Neuron (in vitro differentiated cells): Measurements from ENCODE around the gene ATXN7L1.
A peak's percentile ranks its signal among the peaks of the same experiment; 100 is the strongest.

ENCODE experiments used
- H2AFZ ChIP-seq: one replicate; pipeline ENCODE4 v1.6.1; 2013; ENCODE audit warnings: low read depth, mild to moderate bottlenecking, inconsistent platforms, low read length, moderate library complexity
- H3K27me3 ChIP-seq: one replicate; pipeline ENCODE4 v1.6.1; 2013; ENCODE audit warnings: low read length; ENCODE audit not compliant: insufficient read depth
- H3K36me3 ChIP-seq: one replicate; pipeline ENCODE4 v1.6.1; 2013; ENCODE audit warnings: low read length; ENCODE audit not compliant: insufficient read depth
- H3K4me1 ChIP-seq: one replicate; pipeline ENCODE4 v1.6.1; 2013; ENCODE audit warnings: low read length; ENCODE audit not compliant: insufficient read depth
- H3K4me3 ChIP-seq: 2 replicates; pipeline ENCODE4 v1.5.1; 2013; ENCODE audit warnings: mild to moderate bottlenecking, low read length, moderate library complexity
- H3K9me3 ChIP-seq: one replicate; pipeline ENCODE4 v1.6.1; 2013; ENCODE audit warnings: low read length

Gene ATXN7L1

DNA sequence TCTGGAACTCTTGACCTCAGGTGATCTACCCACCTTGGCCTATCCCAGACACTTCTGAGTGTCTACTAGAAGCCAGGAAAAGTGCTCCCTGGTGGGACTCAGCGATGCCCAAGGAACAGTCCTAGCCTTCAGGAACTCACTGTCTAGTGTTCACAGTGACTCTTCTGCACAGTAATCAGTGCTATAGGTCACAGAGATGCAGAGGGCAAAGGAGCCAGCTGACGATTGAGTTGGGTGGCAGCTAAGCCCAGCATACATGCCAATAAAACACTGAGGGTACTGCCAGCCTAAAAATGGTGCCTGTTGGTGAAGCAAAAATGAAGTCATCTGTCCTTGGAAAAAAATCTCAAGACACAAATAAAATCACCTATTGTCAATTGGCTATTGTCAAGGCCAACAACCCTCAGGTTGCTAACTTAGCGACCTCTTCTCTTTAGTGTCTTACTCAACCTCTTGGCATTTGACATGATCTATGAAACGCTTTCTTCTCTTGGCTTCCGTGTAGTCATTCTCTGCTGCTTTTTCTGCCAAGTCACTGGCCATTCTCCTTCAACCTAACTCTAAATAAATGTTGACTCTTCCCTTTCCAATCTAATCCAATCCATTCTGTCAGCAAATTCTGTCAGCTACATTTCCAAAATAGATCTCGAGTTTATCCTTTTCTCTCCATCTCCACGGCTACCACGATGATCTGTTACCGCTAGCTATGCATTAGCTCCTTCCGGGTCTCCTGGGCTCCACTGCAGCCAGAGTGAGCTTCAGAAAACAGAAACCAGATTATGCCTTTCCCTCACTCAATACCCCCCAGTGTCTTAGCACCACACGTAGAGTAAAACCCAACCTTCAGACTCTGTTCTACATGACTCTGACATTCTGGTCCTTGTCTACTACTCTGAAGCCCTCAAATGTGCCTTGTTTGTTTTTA lies 99.2 kb downstream of the ATXN7L1 start:
- peaks cover under 1% of the 10 kb centered on the region for H3K36me3 ChIP-seq
- H2AFZ ChIP-seq = no peak overlapping the region
- no peaks in the 10 kb centered on the region for H3K27me3 ChIP-seq
- H3K4me1 ChIP-seq = peaks cover 50% of the 10 kb centered on the region
- no peak overlapping the region for H3K4me3 ChIP-seq
- no peaks in the 10 kb centered on the region for H3K9me3 ChIP-seq

DNA sequence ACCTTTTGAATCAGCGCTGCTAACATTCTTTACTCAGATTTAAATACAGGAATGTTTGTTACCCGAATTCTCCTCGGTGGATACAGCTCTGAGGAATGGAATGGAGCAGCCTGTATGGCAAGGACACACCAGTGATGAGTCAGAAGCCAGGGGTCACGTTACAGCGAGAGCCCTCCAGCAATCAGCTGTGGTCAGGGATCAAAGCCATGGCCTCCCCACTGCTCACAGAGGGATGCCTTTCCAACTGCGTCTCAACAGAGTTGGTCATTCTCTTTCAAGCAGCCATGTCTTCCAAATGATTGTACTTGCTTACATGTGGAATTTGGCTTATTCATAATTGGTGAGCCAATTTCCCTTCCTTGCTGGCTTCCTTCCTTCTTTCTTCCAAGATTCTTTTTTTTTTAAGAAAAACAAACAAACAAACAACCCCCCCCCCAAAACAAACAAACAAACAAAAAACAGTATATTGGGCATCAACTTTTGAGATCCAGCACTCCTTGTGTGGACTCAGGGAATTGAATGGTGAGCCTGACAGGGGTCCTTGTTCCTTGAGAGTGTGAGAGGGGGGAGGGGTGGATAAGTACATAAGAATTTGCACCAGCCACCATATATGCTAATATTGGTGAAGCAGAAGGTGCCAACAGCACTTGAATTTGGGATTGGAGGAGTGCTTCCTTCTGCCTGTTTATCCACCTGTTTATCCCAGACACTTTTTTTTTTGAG lies 100.2 kb downstream of the ATXN7L1 start:
- H3K27me3 ChIP-seq = no peaks in the 10 kb centered on the region
- H3K36me3 ChIP-seq = no peaks in the 10 kb centered on the region

DNA sequence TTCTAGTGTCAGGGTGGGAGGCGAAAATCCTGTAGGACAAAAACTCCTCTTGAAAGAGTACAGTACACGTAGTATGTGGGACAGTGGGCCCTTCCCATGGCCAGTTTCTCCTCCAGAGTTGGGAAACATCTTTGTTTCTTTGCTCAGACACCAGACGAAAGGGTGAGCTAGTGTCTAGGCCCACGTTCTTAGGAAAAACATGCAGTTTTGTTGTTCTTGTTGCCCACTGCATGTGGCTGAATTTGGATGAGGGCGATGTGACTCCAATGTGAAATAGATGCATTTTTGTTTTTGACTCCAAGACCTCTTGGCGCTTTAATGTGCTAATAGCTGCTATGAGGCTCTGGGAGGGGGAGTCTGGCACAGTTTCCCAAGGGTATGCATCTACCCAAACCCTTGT lies 100.8 kb downstream of the ATXN7L1 start:
- H3K4me1 ChIP-seq = peaks cover 50% of the 10 kb centered on the region
- no peak overlapping the region for H2AFZ ChIP-seq
- H3K36me3 ChIP-seq = no peaks in the 10 kb centered on the region
- no peaks in the 10 kb centered on the region for H3K9me3 ChIP-seq
- H3K27me3 ChIP-seq = no peaks in the 10 kb centered on the region
- H3K4me3 ChIP-seq = peak overlapping the region; percentile 9

More for the DNA sequence above, 100.2 kb downstream of the ATXN7L1 start:
- H3K4me3 ChIP-seq = peak overlapping the region; percentile 9
- peaks cover 50% of the 10 kb centered on the region for H3K4me1 ChIP-seq
- H3K9me3 ChIP-seq = no peaks in the 10 kb centered on the region
- H2AFZ ChIP-seq = no peak overlapping the region

GRCh38 chr7:105773030-105773460 lies 103.4 kb downstream of the ATXN7L1 start:
- H3K9me3 ChIP-seq = no peaks in the 10 kb centered on the region
- H2AFZ ChIP-seq = no peak overlapping the region
- peaks cover 53% of the 10 kb centered on the region for H3K4me1 ChIP-seq
- H3K27me3 ChIP-seq = no peaks in the 10 kb centered on the region
- no peak overlapping the region for H3K4me3 ChIP-seq
- no peaks in the 10 kb centered on the region for H3K36me3 ChIP-seq

DNA sequence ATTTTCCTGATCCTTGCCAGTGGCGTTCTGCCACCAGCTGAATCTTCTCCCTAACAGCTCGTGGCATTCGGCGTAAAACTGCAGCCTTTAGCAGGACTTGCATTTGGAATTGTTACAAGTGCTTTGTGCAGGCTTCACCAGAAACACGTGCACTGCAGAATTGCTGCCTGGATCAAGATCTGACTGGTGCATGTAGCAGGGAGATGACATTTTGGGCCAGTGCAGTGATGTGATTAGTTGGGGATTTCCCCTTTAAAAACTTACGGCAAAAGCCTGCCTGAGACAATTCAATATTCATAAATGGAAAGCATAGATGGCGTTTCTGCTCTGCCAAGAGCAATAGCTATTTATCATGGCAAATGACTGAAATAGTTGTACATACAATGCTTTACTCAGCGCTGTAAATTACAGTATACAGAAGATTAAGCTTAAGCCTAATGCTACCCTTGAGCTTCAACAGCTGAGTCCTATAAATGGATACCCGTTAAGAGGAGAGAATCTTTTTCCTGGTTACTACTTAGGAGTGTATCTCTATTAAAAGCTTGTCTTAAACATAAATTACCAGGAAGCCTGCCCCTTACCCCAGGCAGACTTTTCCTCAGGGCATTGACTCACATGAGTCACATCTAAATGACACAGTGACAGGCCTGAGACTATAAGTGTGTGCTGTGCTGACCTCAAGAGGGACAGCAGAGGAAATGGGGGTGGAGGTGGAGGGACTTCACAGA lies 106.3 kb downstream of the ATXN7L1 start:
- no peak overlapping the region for H3K4me3 ChIP-seq
- peaks cover 29% of the 10 kb centered on the region for H3K4me1 ChIP-seq
- H3K27me3 ChIP-seq = no peaks in the 10 kb centered on the region
- H3K36me3 ChIP-seq = no peaks in the 10 kb centered on the region
- no peak overlapping the region for H2AFZ ChIP-seq
- no peaks in the 10 kb centered on the region for H3K9me3 ChIP-seq

GRCh38 chr7:105768898-105769507 lies 107.4 kb downstream of the ATXN7L1 start:
- H3K4me3 ChIP-seq = no peak overlapping the region
- H2AFZ ChIP-seq = no peak overlapping the region
- peaks cover 21% of the 10 kb centered on the region for H3K4me1 ChIP-seq
- H3K27me3 ChIP-seq = no peaks in the 10 kb centered on the region
- H3K36me3 ChIP-seq = no peaks in the 10 kb centered on the region
- no peaks in the 10 kb centered on the region for H3K9me3 ChIP-seq

- Histone ChIP-seq H2AFZ (no peak overlapping the region), H3K9me3 (no peaks in the 10 kb centered on the region)
Measured at GRCh38 chr7:105768117-105768516, 108.3 kb downstream of the ATXN7L1 start.

GRCh38 chr7:105766421-105767073 lies 109.9 kb downstream of the ATXN7L1 start:
- no peak overlapping the region for H3K4me3 ChIP-seq
- H3K27me3 ChIP-seq = no peaks in the 10 kb centered on the region
- H3K4me1 ChIP-seq = peaks cover 3% of the 10 kb centered on the region
- no peak overlapping the region for H2AFZ ChIP-seq
- no peaks in the 10 kb centered on the region for H3K36me3 ChIP-seq
- no peaks in the 10 kb centered on the region for H3K9me3 ChIP-seq

More at GRCh38 chr7:105768117-105768516, 108.3 kb downstream of the ATXN7L1 start:
- Histone ChIP-seq H3K4me3 (no peak overlapping the region), H3K27me3 (no peaks in the 10 kb centered on the region), H3K36me3 (no peaks in the 10 kb centered on the region), H3K4me1 (peaks cover 12% of the 10 kb centered on the region)

GRCh38 chr7:105765846-105766245 lies 110.6 kb downstream of the ATXN7L1 start:
- H2AFZ ChIP-seq = no peak overlapping the region
- H3K4me3 ChIP-seq = no peak overlapping the region
- no peaks in the 10 kb centered on the region for H3K27me3 ChIP-seq
- no peaks in the 10 kb centered on the region for H3K9me3 ChIP-seq
- H3K36me3 ChIP-seq = no peaks in the 10 kb centered on the region
- H3K4me1 ChIP-seq = peaks cover 3% of the 10 kb centered on the region

GRCh38 chr7:105764506-105764905 lies 111.9 kb downstream of the ATXN7L1 start:
- Histone ChIP-seq H3K4me3 (no peak overlapping the region), H3K4me1 (peaks cover 7% of the 10 kb centered on the region), H2AFZ (no peak overlapping the region), H3K36me3 (no peaks in the 10 kb centered on the region), H3K9me3 (no peaks in the 10 kb centered on the region), H3K27me3 (no peaks in the 10 kb centered on the region)

DNA sequence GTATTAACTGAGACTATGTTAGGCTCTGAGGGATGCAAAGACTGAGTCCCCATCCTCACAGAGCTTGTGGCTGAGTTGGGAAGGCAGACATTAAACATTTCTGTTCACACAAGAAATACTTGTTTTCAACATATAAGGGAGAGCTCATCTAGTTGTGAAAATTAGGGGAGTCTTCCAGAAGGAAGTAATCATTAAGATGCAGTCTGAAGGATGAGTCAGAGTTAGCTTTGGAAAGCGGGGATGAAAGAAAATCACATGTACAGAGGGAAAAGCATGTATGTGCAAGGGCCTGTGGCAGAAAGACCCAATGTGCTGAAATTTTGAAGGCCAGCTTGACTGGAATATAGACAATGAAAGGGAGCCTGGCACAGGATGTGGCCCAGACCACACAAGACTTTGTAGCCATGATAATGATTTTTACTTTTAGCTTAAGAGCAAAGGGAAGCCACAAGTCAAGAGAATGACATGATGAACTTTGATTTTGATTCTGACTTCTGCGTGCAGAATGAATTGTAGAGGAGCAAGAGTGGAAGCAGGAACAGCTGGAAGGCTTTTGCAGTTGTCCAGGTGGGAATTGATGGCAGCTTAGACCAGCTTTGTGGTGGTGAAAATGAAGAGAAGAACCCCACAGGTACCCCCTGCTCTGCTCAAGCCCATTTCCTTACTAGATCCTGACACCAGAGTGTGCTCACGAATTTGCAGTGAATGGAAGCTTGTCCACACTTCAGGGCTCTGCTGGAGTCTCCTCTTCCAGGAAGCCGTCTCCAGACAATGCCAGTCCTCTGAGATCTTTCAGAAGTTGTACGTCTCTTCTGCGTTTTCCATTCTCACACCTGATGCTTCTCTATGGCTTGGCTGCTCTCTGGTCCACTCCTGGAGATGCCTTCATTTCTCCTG lies 115.6 kb downstream of the ATXN7L1 start:
- H3K27me3 ChIP-seq = no peaks in the 10 kb centered on the region
- H2AFZ ChIP-seq = no peak overlapping the region
- no peaks in the 10 kb centered on the region for H3K36me3 ChIP-seq

More for the DNA sequence above, 115.6 kb downstream of the ATXN7L1 start:
- Histone ChIP-seq H3K4me3 (no peak overlapping the region), H3K9me3 (no peaks in the 10 kb centered on the region), H3K4me1 (peaks cover 7% of the 10 kb centered on the region)
